SK-N-SH (cell line): Measurements from ENCODE around the gene NUP205.

Source experiments
- CTCF ChIP-seq: fragments of 200-600 bp; sonication (generic); IDR thresholded peaks from 2 replicates; pipeline ENCODE4 v1.6.1; 2017; ENCODE audit warnings: antibody characterized with exemption, mild to moderate bottlenecking, moderate library complexity
- POLR2AphosphoS5 ChIP-seq: IDR thresholded peaks from 2 replicates; pipeline ENCODE4 v1.6.1; 2012; ENCODE audit warnings: low read depth, low read length
- USF1 ChIP-seq: IDR thresholded peaks from 2 replicates; pipeline ENCODE4 v1.4.0; 2012; ENCODE audit warnings: low read depth, borderline replicate concordance
- YY1 ChIP-seq: IDR thresholded peaks from 2 replicates; pipeline ENCODE4 v1.4.0; 2012; ENCODE audit warnings: low read depth, mild to moderate bottlenecking

- TF ChIP-seq POLR2AphosphoS5 (no peak), YY1 (no peak), USF1 (no peak), CTCF (no peak)
These were observed 41.8 kb downstream of the NUP205 start for GRCh38 chr7:135599471-135599870.
